Caco-2 (cell line): Measurements from ENCODE around the gene AMACR. TPM values are rescaled to one million over a fixed set of nuclear protein-coding genes. Genes with fewer than 3 reads are reported as not detected.

Experiments
- BruUV-seq: library from RNA; stranded (reverse); fragments of 400-500 nt; replicated peaks from 2 replicates; lab custom pipeline; 2021; lab: Mats Ljungman, UMichigan
- CTCF ChIA-PET: fragments of 300-600 bp; sonication (Branson Sonifier 250); formaldehyde crosslinking; loops from one replicate; lab custom pipeline; 2022; ENCODE audit warnings: antibody characterized with exemption; lab: Charles Lee
- POLR2A ChIA-PET: fragments of 300-600 bp; sonication (Branson Sonifier 250); formaldehyde crosslinking; loops from one replicate; lab custom pipeline; 2022; ENCODE audit warnings: antibody characterized with exemption; lab: Charles Lee
- DNase-seq, 2 experiments: peaks; one replicate each; pipeline versions ENCODE4 v3.0.0 to v3.0.0-alpha.2; 2020 to 2022
- H3K27me3 ChIP-seq: replicated peaks from 2 replicates; pipeline ENCODE4 v1.6.0; 2011; ENCODE audit warnings: low read length; ENCODE audit not compliant: control insufficient read depth, insufficient read depth
- H3K36me3 ChIP-seq: 2 replicates; pipeline ENCODE4 v1.5.1; 2011; ENCODE audit warnings: low read length; ENCODE audit not compliant: control insufficient read depth, insufficient read depth
- H3K4me1 ChIP-seq: fragments of 250-450 bp; sonication (Bioruptor Pico); 2 replicates; pipeline ENCODE4 v1.5.1; 2020; ENCODE audit warnings: mild to moderate bottlenecking
- H3K4me3 ChIP-seq: 2 replicates; pipeline ENCODE4 v1.5.1; 2011; ENCODE audit warnings: low read depth, mild to moderate bottlenecking, control low read depth, low read length
- H3K9me3 ChIP-seq: fragments of 250-450 bp; sonication (Bioruptor Pico); 2 replicates; pipeline ENCODE4 v1.5.1; 2020; ENCODE audit warnings: mild to moderate bottlenecking, moderate library complexity
- H3K27ac Mint-ChIP-seq: one replicate; pipeline ENCODE4 v1.8.0; 2022; ENCODE audit warnings: mixed read lengths; ENCODE audit not compliant: unreplicated experiment
- H3K27me3 Mint-ChIP-seq: one replicate; pipeline ENCODE4 v1.8.0; 2022; ENCODE audit warnings: mixed read lengths; ENCODE audit not compliant: insufficient read depth, unreplicated experiment
- H3K36me3 Mint-ChIP-seq: one replicate; pipeline ENCODE4 v1.8.0; 2022; ENCODE audit warnings: mild to moderate bottlenecking, mixed read lengths; ENCODE audit not compliant: insufficient read depth, unreplicated experiment
- H3K4me1 Mint-ChIP-seq: one replicate; pipeline ENCODE4 v1.8.0; 2022; ENCODE audit warnings: low read depth, mixed read lengths; ENCODE audit not compliant: unreplicated experiment
- H3K4me3 Mint-ChIP-seq: one replicate; pipeline ENCODE4 v1.8.0; 2022; ENCODE audit warnings: mild to moderate bottlenecking, moderate library complexity, mixed read lengths; ENCODE audit not compliant: unreplicated experiment
- H3K9me3 Mint-ChIP-seq: one replicate; pipeline ENCODE4 v1.8.0; 2022; ENCODE audit warnings: mixed read lengths; ENCODE audit not compliant: unreplicated experiment
- CTCF ChIP-seq, 2 experiments: fragments of 200-600 bp in 1 of 2; IDR thresholded peaks; 1 replicate in 1 of 2; 2 replicates in 1 of 2; pipeline versions ENCODE4 v1.5.1 to v1.8.0; 2011 to 2022; ENCODE audit warnings: antibody characterized with exemption in 1 of 2, control low read depth in 1 of 2, inconsistent platforms in 1 of 2, low read depth in 1 of 2, low read length in 1 of 2, mild to moderate bottlenecking in 1 of 2, moderate library complexity in 1 of 2; ENCODE audit not compliant: insufficient read depth in 1 of 2, severe bottlenecking in 1 of 2, unreplicated experiment in 1 of 2
- intact Hi-C: fragments of 100-400 bp; cut with micrococcal nuclease; formaldehyde crosslinking; loops from one replicate; pipeline ENCODE4 v1.10.0; 2022; ENCODE audit not compliant: unreplicated experiment
- total RNA-seq: library from RNA; stranded (reverse); gene quantifications from 2 replicates; pipeline ENCODE4 v1.2.3, GENCODE V29; 2022

AMACR gene
- total RNA-seq, 1 experiment from 2014 or later = 204 TPM

- Histone ChIP-seq H3K27me3 (no peaks in the 10 kb centered on the region), H3K9me3 (no peaks in the 10 kb centered on the region), H3K36me3 (no peaks in the 10 kb centered on the region; the same call in 1 of the 2 replicates), H3K4me3 (no peak overlapping the region), H3K4me1 (no peaks in the 10 kb centered on the region)
- intact Hi-C loops = no loop called here
- Mint-ChIP-seq H3K27me3 (no peaks in the 10 kb centered on the region), H3K4me3 (no peak overlapping the region), H3K36me3 (peaks cover 8% of the 10 kb centered on the region), H3K27ac (no peak overlapping the region), H3K4me1 (peaks cover 6% of the 10 kb centered on the region), H3K9me3 (peaks cover 9% of the 10 kb centered on the region)
- TF ChIP-seq CTCF (IDR thresholded peaks at IDR 0.05; ENCODE audit: insufficient read depth in 1 of 2, low read depth in 1 of 2, low read length in 1 of 2, severe bottlenecking in 1 of 2, unreplicated experiment in 1 of 2) = no peak
- BruUV-seq = no TSS peak
- ChIA-PET CTCF (no interaction called here), POLR2A (no interaction called here)
- no peak for DNase-seq
These were observed 39.3 kb upstream of the AMACR start for GRCh38 chr5:34047143-34047542.

- H3K4me1 ChIP-seq = 0 out of 2 replicates have a peak, but pooled peaks cover 3% of the 10 kb centered on the region
These were observed 38.1 kb upstream of the AMACR start for GRCh38 chr5:34045996-34046395.

GRCh38 chr5:34045023-34045422 lies 37.2 kb upstream of the AMACR start:
- DNase-seq = no peak
- Mint-ChIP-seq H3K4me1 (peaks cover 16% of the 10 kb centered on the region), H3K27me3 (no peaks in the 10 kb centered on the region), H3K4me3 (no peak overlapping the region), H3K36me3 (no peaks in the 10 kb centered on the region), H3K9me3 (peaks cover 9% of the 10 kb centered on the region), H3K27ac (no peak overlapping the region)
- Histone ChIP-seq H3K4me1 (peaks cover 9% of the 10 kb centered on the region; the same call in 1 of the 2 replicates), H3K36me3 (no peaks in the 10 kb centered on the region), H3K4me3 (no peak overlapping the region), H3K27me3 (no peaks in the 10 kb centered on the region), H3K9me3 (no peaks in the 10 kb centered on the region)
- ChIA-PET CTCF (no interaction called here), POLR2A (no interaction called here)
- intact Hi-C loops = no loop called here
- no TSS peak for BruUV-seq
- TF ChIP-seq CTCF (IDR thresholded peaks at IDR 0.05; ENCODE audit: insufficient read depth in 1 of 2, low read depth in 1 of 2, low read length in 1 of 2, severe bottlenecking in 1 of 2, unreplicated experiment in 1 of 2) = no peak

More at GRCh38 chr5:34045996-34046395, 38.1 kb upstream of the AMACR start:
- H3K27me3 Mint-ChIP-seq = no peaks in the 10 kb centered on the region
- no peaks in the 10 kb centered on the region for H3K9me3 ChIP-seq
- BruUV-seq = no TSS peak
- no peak overlapping the region for H3K4me3 ChIP-seq
- H3K36me3 Mint-ChIP-seq = peaks cover 8% of the 10 kb centered on the region
- POLR2A ChIA-PET = no interaction called here
- CTCF ChIA-PET = no interaction called here
- peaks cover 9% of the 10 kb centered on the region for H3K9me3 Mint-ChIP-seq
- H3K27ac Mint-ChIP-seq = no peak overlapping the region
- no peak for DNase-seq
- H3K36me3 ChIP-seq = no peaks in the 10 kb centered on the region
- no peaks in the 10 kb centered on the region for H3K27me3 ChIP-seq
- H3K4me3 Mint-ChIP-seq = no peak overlapping the region
- TF ChIP-seq CTCF (IDR thresholded peaks at IDR 0.05; ENCODE audit: insufficient read depth in 1 of 2, low read depth in 1 of 2, low read length in 1 of 2, severe bottlenecking in 1 of 2, unreplicated experiment in 1 of 2) = no peak
- H3K4me1 Mint-ChIP-seq = peaks cover 7% of the 10 kb centered on the region
- intact Hi-C loops = no loop called here
